NCI-H1417 (cell line): ENCODE measurements around the gene RPRM.
"Not testable (repeated sequence)": the region's sequence is repeated elsewhere in the genome, so short reads cannot be mapped to it uniquely, and the experiment has no call there.

Source experiments
- DNase-seq, 3 experiments: peaks; one replicate each; lab custom pipeline; 2025; lab: John Stamatoyannopoulos, UW

RPRM gene

DNA sequence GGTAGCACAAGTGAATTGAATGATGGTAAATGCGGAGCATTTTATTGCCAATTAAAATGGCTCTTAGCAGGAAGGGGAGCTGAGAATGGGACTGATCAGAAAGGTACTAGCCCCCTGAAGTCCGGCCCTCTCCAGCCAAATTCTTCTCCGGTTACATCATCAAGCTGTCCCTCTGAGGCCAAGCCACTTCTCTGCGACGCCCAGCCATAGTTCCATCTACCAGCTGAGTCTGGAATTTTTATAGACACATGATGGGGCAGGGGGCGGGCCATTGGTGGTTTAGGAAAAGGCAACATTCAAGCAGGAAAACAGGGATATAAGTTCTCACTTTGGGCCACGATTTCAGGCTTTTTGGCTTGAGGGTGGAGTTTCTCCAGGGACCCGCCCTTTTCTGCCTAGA is 22.7 kb downstream of the RPRM start:
- no peak for DNase-seq

GRCh38 chr2:153455403-153455802 is 23.2 kb downstream of the RPRM start:
- no peak for DNase-seq

- DNase-seq: peak in 1 of 3 experiments; percentile 36
Measured at GRCh38 chr2:153451611-153452010, 27.0 kb downstream of the RPRM start.

DNA sequence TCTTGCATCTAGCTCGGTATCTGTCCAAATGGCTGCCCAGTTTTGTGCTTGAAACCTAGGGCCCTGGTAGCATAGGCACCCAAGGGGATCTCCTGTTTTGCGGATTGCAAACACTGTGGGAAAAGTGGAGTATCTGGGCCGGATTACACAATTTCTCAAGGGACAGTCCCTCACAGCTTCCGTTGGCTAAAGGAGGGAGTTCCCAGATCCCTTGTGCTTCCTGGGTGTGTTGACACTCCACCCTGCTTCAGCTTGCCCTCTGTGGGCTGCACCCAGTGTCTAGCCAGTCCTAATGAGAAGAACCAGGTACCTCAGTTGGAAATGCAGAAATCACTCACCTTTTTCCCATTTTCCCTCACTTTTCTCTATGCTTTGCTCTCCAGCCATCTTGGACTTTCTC is 35.5 kb downstream of the RPRM start:
- DNase-seq: no peak

- not testable (repeated sequence) for DNase-seq
Measured at GRCh38 chr2:153442616-153443015, 35.9 kb downstream of the RPRM start.

DNA sequence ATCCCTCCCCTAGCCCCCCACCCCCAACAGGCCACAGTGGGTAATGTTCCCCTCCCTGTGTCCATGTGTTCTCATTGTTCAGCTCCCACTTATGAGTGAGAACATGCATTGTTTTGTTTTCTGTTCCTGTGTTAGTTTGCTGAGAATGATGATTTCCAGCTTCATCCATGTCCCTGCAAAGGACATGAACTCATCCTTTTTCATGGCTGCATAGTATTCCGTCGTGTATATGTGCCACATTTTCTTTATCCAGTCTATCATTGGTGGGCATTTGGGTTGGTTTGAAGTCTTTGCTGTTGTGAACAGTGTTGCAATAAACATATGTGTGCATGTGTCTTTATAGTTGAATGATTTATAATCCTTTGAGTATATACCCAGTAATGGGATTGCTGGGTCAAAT is 38.5 kb downstream of the RPRM start:
- DNase-seq: not testable (repeated sequence)

DNA sequence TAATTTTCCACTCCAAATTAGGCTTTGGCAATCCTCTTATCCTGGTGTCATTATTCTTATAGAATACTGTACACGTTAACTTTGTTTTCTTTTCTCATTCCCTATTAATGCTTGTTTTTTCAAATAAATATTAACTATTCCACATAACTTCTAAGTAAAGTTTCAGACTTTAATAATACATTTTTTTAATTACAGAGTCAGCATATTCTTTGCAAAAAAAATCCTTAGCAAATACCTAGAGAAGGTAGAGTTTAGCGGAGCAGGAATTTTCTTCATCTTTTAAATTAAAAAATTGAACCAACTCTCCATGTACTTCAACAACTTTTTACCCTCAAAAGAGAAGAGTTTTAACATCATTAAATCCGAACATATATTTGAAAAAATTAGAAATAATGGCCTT is 45.2 kb downstream of the RPRM start:
- no peak for DNase-seq

- peak in 2 of 3 experiments; percentile 6 to 10 for DNase-seq
Measured at GRCh38 chr2:153432381-153432780, 46.2 kb downstream of the RPRM start.

- no peak for DNase-seq
Measured at GRCh38 chr2:153431114-153431513, 47.4 kb downstream of the RPRM start.
